ENCODE data around the gene ROBO1.
"Not testable (repeated sequence)": the region's sequence is repeated elsewhere in the genome, so short reads cannot be mapped to it uniquely, and the experiment has no call there.

Gene ROBO1

GRCh38 chr3:79369306-79369705, 398.5 kb downstream of the ROBO1 start:
- DNase-seq (ENCODE audit: low spot score) = no peak

- DNase-seq (ENCODE audit: low spot score) = no peak
These were observed 399.4 kb downstream of the ROBO1 start for GRCh38 chr3:79368403-79368802.

GRCh38 chr3:79367803-79368202, 400.0 kb downstream of the ROBO1 start:
- no peak for DNase-seq (ENCODE audit: low spot score)

- DNase-seq (ENCODE audit: low spot score) = no peak
These were observed 400.7 kb downstream of the ROBO1 start for GRCh38 chr3:79367066-79367465.

GRCh38 chr3:79366414-79366813, 401.4 kb downstream of the ROBO1 start:
- DNase-seq (ENCODE audit: low spot score) = no peak

GRCh38 chr3:79364784-79365183, 403.0 kb downstream of the ROBO1 start:
- no peak for DNase-seq (ENCODE audit: low spot score)

GRCh38 chr3:79362571-79363270, 405.1 kb downstream of the ROBO1 start:
- no peak for DNase-seq (ENCODE audit: low spot score)

- no peak for DNase-seq (ENCODE audit: low spot score)
These were observed 405.9 kb downstream of the ROBO1 start for GRCh38 chr3:79361748-79362378.

- no peak for DNase-seq (ENCODE audit: low spot score)
These were observed 409.5 kb downstream of the ROBO1 start for GRCh38 chr3:79358327-79358726.

- no peak for DNase-seq (ENCODE audit: low spot score)
These were observed 413.6 kb downstream of the ROBO1 start for GRCh38 chr3:79354179-79354688.

GRCh38 chr3:79351699-79352098, 416.1 kb downstream of the ROBO1 start:
- no peak for DNase-seq (ENCODE audit: low spot score)

- DNase-seq (ENCODE audit: low spot score) = no peak
These were observed 422.6 kb downstream of the ROBO1 start for GRCh38 chr3:79344876-79345871.

GRCh38 chr3:79341961-79342360, 425.8 kb downstream of the ROBO1 start:
- no peak for DNase-seq (ENCODE audit: low spot score)

- no peak for DNase-seq (ENCODE audit: low spot score)
These were observed 428.0 kb downstream of the ROBO1 start for GRCh38 chr3:79339846-79340245.

- DNase-seq (ENCODE audit: low spot score) = no peak
These were observed 430.0 kb downstream of the ROBO1 start for GRCh38 chr3:79337798-79338197.

- no peak for DNase-seq (ENCODE audit: low spot score)
These were observed 438.6 kb downstream of the ROBO1 start for GRCh38 chr3:79329154-79329553.

GRCh38 chr3:79326642-79327041, 441.2 kb downstream of the ROBO1 start:
- DNase-seq (ENCODE audit: low spot score) = no peak

GRCh38 chr3:79325833-79326383, 441.9 kb downstream of the ROBO1 start:
- DNase-seq (ENCODE audit: low spot score) = not testable (repeated sequence)

GRCh38 chr3:79317551-79318518, 450.0 kb downstream of the ROBO1 start:
- no peak for DNase-seq (ENCODE audit: low spot score)

GRCh38 chr3:79314962-79315361, 452.8 kb downstream of the ROBO1 start:
- DNase-seq (ENCODE audit: low spot score) = no peak

- no peak for DNase-seq (ENCODE audit: low spot score)
These were observed 453.3 kb downstream of the ROBO1 start for GRCh38 chr3:79314544-79314943.
